H1 (cell line): Measurements from ENCODE around the gene ZNF232. TPM values are rescaled to one million over a fixed set of nuclear protein-coding genes. Genes with fewer than 3 reads are reported as not detected.
A peak's percentile ranks its signal among the peaks of the same experiment; 100 is the strongest.

ENCODE experiments used
- ASH2L ChIP-seq: fragments of 200-600, 300-600 bp; sonication (generic); IDR thresholded peaks from one replicate; pipeline ENCODE4 v1.7.1; 2017; ENCODE audit warnings: low read length
- BCL11A ChIP-seq, 2 experiments: IDR thresholded peaks; one replicate each; pipeline ENCODE4 v1.6.1; 2011; ENCODE audit warnings: low read depth in 2 of 2, low read length in 2 of 2, mild to moderate bottlenecking in 2 of 2
- CBX5 ChIP-seq: fragments of 300-800, 300-1000 bp; sonication (generic); IDR thresholded peaks from 2 replicates; pipeline ENCODE4 v1.7.1; 2016; ENCODE audit warnings: antibody characterized with exemption, low read length, low read depth
- CEBPB ChIP-seq: IDR thresholded peaks from 2 replicates; pipeline ENCODE4 v1.6.1; 2012; ENCODE audit warnings: low read depth, low read length
- CHD1 ChIP-seq: IDR thresholded peaks from 2 replicates; pipeline ENCODE4 v1.6.1; 2012; ENCODE audit warnings: low read depth, low read length, improper control_type of control experiment
- CHD2 ChIP-seq: IDR thresholded peaks from 2 replicates; pipeline ENCODE4 v1.6.1; 2012; ENCODE audit warnings: low read length, improper control_type of control experiment
- EZH2 ChIP-seq: fragments of 200-600 bp; sonication (generic); IDR thresholded peaks from 2 replicates; pipeline ENCODE4 v1.7.1; 2012; ENCODE audit warnings: low read depth, mild to moderate bottlenecking, moderate library complexity, low read length, inconsistent platforms; ENCODE audit not compliant: severe bottlenecking
- FOSL1 ChIP-seq: IDR thresholded peaks from 2 replicates; pipeline ENCODE4 v1.6.1; 2011; ENCODE audit warnings: mild to moderate bottlenecking, low read depth, low read length, moderate library complexity; ENCODE audit not compliant: insufficient read depth
- GTF2F1 ChIP-seq: IDR thresholded peaks from 2 replicates; pipeline ENCODE4 v1.6.1; 2012; ENCODE audit warnings: low read depth, low read length, improper control_type of control experiment, borderline replicate concordance
- HDAC2 ChIP-seq, 2 experiments: fragments of 300-600 bp in 1 of 2; sonication (generic) in 1 of 2; IDR thresholded peaks; 2 replicates each; pipeline ENCODE4 v1.6.1; 2011 to 2012; ENCODE audit warnings: low read depth in 2 of 2, low read length in 2 of 2, mild to moderate bottlenecking in 2 of 2, moderate library complexity in 2 of 2, borderline replicate concordance in 1 of 2, inconsistent platforms in 1 of 2
- HDAC6 ChIP-seq: IDR thresholded peaks from one replicate; pipeline ENCODE4 v1.7.1; 2012; ENCODE audit warnings: low read depth, mild to moderate bottlenecking, inconsistent platforms, low read length, moderate library complexity
- KDM5A ChIP-seq: fragments of 200-600 bp; IDR thresholded peaks from 2 replicates; pipeline ENCODE4 v1.7.1; 2012; ENCODE audit warnings: mild to moderate bottlenecking, low read length, inconsistent platforms, mixed read lengths
- MAFK ChIP-seq: IDR thresholded peaks from 2 replicates; pipeline ENCODE4 v1.6.1; 2012; ENCODE audit warnings: low read depth, mild to moderate bottlenecking, improper control_type of control experiment, low read length
- NANOG ChIP-seq: IDR thresholded peaks from 2 replicates; pipeline ENCODE4 v1.6.1; 2011; ENCODE audit warnings: low read length, low read depth, mild to moderate bottlenecking, inconsistent platforms; ENCODE audit not compliant: insufficient read depth, poor library complexity, severe bottlenecking
- NRF1 ChIP-seq: IDR thresholded peaks from 2 replicates; pipeline ENCODE4 v1.6.1; 2011; ENCODE audit warnings: mild to moderate bottlenecking, low read depth, low read length, improper control_type of control experiment
- PHF8 ChIP-seq: fragments of 200-600 bp; sonication (generic); conservative IDR thresholded peaks from 2 replicates; pipeline ENCODE4 v1.7.1; 2012; ENCODE audit warnings: low read depth, mild to moderate bottlenecking, inconsistent platforms, low read length, moderate library complexity
- POLR2A ChIP-seq, 2 experiments: IDR thresholded peaks; 1 replicate in 1 of 2; 2 replicates in 1 of 2; pipeline ENCODE4 v1.6.1; 2011; ENCODE audit warnings: low read depth in 2 of 2, low read length in 2 of 2, mild to moderate bottlenecking in 2 of 2; ENCODE audit errors: control extremely low read depth in 1 of 2
- POU5F1 ChIP-seq: IDR thresholded peaks from 2 replicates; pipeline ENCODE4 v1.6.1; 2011; ENCODE audit warnings: low read depth, mild to moderate bottlenecking, low read length, moderate library complexity
- RFX5 ChIP-seq: IDR thresholded peaks from 2 replicates; pipeline ENCODE4 v1.6.1; 2011; ENCODE audit warnings: low read depth, low read length, improper control_type of control experiment, borderline replicate concordance
- SAP30 ChIP-seq: fragments of 300-600 bp; sonication (generic); IDR thresholded peaks from 2 replicates; pipeline ENCODE4 v1.7.1; 2012; ENCODE audit warnings: low read length, moderate library complexity, mild to moderate bottlenecking, inconsistent platforms; ENCODE audit not compliant: insufficient read depth, insufficient replicate concordance
- SIX5 ChIP-seq: IDR thresholded peaks from 2 replicates; pipeline ENCODE4 v1.6.1; 2011; ENCODE audit warnings: mild to moderate bottlenecking, low read depth, low read length
- SP1 ChIP-seq: IDR thresholded peaks from 2 replicates; pipeline ENCODE4 v1.6.1; 2011; ENCODE audit warnings: low read depth, low read length
- SUZ12 ChIP-seq: fragments of 200-600 bp; sonication (generic); IDR thresholded peaks from 2 replicates; pipeline ENCODE4 v1.6.1; 2012; ENCODE audit warnings: mild to moderate bottlenecking, inconsistent platforms, low read length, moderate library complexity, mixed read lengths
- USF2 ChIP-seq: IDR thresholded peaks from 2 replicates; pipeline ENCODE4 v1.6.1; 2011; ENCODE audit warnings: low read length, improper control_type of control experiment
- polyA plus RNA-seq, 7 experiments: library from polyadenylated mRNA; depleted of rRNA in 3 of 7; stranded (reverse) in 5 of 7; unstranded in 2 of 7; fragments of >200 nt in 5 of 7; fragments of 200-250 nt in 2 of 7; gene quantifications; 1 replicate in 5 of 7; 2 replicates in 1 of 7; 4 replicates in 1 of 7; pipeline versions ENCODE4 v1.2.1 to v1.2.3, GENCODE V29; 2011 to 2013; ENCODE audit warnings: missing spikeins in 2 of 7, mixed read lengths in 2 of 7
- total RNA-seq: library from RNA; stranded (reverse); fragmentation: NEBNext Ultra II Directional; extraction: Animal tissue kit (Norgen Biotek cat#: 25700); gene quantifications from 2 replicates; pipeline ENCODE4 v1.2.1, GENCODE V29; 2021

Gene ZNF232
- total and polyA plus RNA-seq, 2 of the 8 experiments (the other 6 are each of a cell fraction or from before 2014, with no cell fraction given), result 11.1 to 41.0 TPM

GRCh38 chr17:5078106-5079028 is 33.3 kb downstream of the ZNF232 start, which contains the start of gene ZFP3 (continued):
- TF ChIP-seq FOSL1 (no peak), HDAC6 (no peak), CEBPB (no peak), BCL11A (IDR thresholded peaks at IDR 0.05; ENCODE audit: low read depth in 2 of 2, low read length in 2 of 2) (no peak), SIX5 (no peak), CHD2 (no peak), USF2 (no peak), CHD1 (no peak), NANOG (no peak), POLR2A (IDR thresholded peaks at IDR 0.05; ENCODE audit: control extremely low read depth in 1 of 2, low read depth in 2 of 2, low read length in 2 of 2) (no peak), SAP30 (no peak), EZH2 (no peak), ASH2L (peak; percentile 40), RFX5 (no peak), PHF8 (0 out of 2 replicates have a peak, but pooled peaks have one; percentile 28), CBX5 (no peak), HDAC2 (IDR thresholded peaks at IDR 0.05; ENCODE audit: borderline replicate concordance in 1 of 2, low read depth in 2 of 2, low read length in 2 of 2) (no peak), POU5F1 (no peak), MAFK (no peak), NRF1 (no peak), SP1 (no peak), GTF2F1 (no peak), KDM5A (no peak), SUZ12 (no peak)
